Measurements from ENCODE around the gene SDR42E2.
"Not testable (repeated sequence)": the region's sequence is repeated elsewhere in the genome, so short reads cannot be mapped to it uniquely, and the experiment has no call there.

The SDR42E2 gene

DNA sequence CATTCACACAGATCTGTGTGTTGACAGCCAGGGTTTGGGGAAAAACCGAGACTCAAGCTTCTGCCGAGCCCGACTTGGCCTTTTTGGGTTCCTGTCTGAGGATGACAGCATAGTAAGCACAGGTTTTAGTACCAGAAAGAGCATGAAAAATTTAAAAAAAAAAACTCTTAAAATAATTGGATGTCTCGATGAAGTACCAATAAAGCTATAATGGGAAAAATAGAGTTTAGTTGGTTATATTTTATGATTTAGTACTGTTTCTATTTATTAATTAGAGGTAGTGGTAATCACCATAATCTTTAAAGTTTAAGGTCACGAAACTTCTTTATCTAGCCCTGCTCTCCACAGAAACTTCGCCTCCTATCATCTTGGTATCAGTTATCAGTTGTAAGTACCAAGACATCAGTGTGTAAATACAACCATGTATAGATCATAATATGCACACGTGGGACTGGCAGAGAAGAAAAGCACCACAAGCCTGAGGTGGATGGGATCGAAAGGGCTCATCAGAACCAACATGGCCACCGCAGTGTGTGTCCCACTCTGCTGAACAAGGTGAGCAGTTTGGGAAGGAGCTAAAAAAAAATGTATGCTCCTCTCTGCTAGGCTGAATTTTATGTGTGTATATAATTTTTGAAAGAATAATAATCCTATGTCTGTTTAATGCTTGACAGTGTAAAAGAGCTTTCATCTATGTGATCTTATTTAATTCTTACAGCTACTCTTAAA lies 29.4 kb downstream of the SDR42E2 start:
- DNase-seq (ENCODE audit: low read depth): no peak

DNA sequence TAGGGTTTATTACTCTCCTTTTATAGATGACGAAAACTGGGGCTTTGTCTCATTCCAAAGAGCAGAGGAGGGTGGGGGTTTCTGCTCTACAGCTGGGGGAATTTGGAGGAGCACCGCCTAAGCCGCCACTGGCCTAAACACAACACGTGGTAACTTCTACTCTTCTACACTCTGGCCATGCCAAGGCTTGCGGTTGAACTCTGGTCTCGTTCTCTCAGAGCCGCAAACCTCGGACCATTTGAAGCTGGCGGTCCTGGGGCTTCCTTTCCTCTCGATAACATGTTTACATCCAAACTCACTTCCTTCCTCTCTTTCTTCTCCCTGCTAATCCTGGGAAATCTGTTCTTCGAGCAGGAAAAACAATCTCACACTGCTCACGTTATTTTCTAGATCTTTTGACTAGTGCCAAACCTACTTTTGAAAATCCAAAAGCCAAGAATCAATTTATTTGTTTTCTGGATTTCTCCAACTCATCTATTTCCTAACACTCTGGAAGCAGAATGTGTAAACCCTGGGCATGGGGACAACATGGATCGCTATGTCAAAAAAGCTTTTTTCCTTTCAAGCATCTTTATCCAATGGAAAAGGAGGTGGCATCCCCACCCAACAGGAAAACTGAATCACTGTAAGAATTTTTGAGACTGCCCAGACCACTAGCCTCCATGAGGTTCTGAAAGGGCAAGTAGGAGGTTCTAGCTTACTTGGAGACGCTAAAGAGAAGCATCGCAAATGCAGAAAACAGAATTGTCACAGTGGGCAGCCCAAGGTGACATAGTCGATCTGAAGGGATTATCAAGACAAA lies 30.2 kb downstream of the SDR42E2 start:
- no peak for DNase-seq (ENCODE audit: low read depth)

DNA sequence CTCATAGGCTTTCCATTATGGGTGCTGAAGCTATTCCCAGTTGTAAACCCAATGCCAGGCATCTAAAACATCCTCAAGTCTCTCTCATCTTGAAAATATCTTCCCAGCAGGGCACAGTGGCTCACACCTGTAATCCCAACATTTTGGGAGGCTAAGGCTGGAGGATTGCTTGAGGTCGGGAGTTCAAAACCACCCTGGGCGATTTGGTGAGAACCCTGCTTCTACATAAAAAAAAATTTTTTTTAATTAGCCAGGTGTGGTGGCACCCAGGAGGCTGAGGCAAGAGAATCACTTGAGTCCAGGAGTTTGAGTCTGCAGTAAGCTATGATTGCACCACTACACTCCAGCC lies 30.7 kb downstream of the SDR42E2 start:
- no peak for DNase-seq (ENCODE audit: low read depth)

DNA sequence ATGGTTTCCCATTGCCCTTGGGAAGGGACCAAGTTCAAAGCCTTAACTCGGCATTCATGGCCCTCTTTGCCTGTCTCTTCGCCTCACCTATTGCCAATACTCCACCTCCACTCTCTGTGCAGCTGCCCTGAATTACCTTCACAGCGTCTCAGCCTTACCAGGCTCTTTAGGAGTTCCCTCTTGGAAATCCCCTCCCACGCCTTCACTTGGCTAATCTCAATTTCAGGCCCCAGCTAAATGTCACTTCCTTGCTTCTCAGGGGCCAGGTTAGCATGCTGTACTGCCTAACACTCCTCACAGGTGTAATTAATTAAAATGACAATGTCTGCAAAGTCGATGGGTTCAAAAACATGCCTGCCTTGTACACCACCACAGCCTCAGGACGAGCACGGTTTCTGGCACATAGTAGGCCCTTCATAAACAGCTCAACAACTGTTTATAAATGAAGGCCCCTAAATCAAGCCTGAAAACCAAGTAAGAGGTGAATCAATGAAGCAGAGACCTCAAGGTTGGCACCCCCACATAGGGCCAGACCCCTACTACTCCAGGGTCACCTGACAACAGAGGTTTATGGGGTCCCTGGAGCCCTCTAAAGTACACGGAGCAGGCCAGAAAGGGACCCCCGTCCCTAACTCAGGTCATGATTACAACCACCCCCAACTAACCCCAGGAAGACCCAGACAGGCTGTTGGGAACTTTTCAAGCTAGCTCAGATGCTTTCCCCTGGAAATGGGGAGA lies 32.6 kb downstream of the SDR42E2 start:
- no peak for DNase-seq (ENCODE audit: low read depth)

DNA sequence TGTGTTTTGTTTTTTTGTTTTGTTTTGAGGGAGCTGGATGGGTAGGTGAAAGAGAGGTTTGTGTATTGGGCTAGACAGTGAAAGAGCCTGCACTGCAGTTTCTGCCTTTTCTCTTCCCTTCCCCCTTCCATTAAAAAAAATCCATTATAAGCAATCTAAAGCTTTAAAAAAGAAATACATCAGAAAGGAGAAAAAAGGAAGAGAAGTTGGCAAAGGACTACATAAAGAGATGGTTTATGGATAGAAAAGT lies 33.1 kb downstream of the SDR42E2 start:
- no peak for DNase-seq (ENCODE audit: low read depth)

DNA sequence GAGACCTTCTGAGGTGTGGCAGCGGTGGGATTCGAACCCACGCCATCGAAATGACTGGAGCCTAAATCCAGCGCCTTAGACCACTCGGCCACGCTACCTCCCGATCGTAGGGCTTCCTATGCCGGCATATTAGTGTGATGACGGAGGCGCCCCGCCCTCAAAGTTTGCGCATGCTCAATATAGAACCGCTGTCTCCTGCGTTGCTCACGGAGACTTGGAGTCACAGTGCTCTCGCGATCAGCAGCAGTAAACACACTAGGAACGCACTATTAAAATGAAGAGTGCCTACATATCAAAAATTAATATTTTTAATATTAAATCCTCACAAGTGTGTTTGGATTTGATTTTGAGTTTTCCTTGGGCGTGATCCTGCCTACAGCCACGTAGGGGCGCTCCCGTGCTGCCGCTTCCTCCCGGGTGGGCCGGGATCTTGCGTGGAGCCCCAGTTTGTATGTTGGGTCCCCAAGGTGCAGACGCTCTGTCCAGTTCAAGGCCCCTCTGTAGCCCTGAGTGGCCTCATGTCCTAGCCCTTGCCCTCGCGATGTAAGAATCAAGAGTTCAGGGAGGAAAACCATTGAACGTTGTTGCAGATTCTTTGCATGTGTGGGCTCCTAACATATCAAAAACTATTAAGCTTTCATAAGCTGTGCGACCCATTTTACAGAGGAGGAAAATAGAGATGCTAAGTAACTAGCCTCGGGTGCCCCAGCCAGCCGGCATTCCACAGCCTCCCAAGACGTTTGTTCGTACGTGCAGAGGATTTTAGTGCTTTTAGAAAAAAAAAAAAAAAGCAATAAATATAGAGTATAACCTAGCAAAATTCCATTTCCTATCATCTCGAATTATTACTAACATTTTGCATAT lies 33.6 kb downstream of the SDR42E2 start:
- DNase-seq (ENCODE audit: low read depth): peak; percentile 75

DNA sequence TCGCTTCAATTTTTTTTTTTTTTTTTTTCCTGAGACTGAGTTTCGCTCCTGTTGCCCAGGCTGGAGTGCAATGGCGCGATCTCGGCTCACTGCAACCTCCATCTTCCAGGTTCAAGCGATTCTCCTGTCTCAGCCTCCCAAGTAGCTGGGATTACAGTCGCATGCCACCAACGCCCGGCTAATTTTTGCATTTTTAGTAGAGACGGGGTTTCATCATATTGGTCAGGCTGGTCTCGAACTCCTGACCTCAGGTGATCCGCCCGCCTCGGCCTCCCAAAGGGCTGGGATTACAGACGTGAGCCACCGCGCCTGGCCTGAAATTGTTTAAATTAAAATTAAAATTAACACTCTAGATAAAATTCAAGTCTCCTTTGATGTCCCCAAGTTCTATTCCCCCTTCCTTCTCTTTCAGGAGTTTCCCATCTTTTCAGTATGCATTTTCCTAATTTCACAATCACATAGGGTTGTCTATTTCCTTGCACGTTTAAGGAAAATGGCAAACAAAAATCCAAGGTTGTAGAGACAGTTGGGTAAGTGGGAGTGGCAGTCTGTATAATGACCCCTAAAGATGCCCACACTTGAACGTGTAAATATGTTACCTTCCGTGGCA lies 34.4 kb downstream of the SDR42E2 start:
- DNase-seq (ENCODE audit: low read depth): not testable (repeated sequence)

DNA sequence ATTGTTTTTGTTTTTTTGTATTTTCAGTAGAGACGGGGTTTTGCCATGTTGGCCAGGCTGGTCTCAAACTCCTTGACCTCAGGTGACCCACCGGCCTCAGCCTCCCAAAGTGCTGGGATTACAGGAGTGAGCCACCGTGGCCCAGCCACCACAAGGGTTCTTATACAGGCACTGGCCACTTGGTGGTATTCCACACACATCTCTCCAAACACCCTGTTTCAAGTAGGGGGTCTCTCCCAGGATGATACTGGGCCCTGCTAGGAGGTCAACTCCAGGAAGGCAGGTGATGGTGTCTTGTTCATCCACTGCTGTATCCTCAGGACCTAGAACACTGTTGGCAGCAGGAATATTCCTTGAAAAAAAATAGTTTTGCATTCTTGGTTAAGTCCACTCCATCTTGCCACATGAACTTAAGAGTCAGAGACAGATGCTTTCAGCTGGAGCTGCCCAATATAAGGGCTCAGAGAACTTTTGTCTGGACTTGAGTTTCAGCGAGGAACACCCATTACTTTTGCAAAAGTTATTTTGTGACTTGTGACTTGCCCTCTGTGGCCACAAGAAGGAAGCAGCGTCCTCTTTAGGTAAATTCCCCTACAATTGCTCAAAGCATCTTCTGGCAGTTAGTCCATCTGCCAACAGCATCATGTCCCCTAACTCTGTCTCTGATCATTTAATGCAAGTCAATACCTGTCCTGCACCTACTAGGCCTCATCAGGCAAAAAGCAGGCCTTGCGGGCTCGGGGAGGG lies 36.4 kb downstream of the SDR42E2 start:
- no peak for DNase-seq (ENCODE audit: low read depth)

DNA sequence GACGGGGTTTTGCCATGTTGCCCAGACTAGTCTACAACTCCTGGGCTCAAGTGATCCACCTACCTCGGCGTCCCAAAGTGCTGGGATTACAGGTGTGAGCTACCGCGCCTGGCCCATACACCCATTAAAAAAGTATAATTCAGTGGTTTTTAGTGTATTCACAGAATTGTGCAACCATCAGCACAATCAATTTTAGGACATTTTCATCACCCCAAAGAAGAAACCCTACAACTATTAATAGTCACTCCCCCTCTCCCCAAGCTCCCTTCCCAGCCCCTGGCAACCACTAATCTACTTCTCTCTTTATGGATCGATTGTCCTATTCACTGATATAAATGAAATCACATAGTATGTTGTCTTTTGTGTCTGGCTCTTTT lies 39.9 kb downstream of the SDR42E2 start:
- DNase-seq (ENCODE audit: low read depth): no peak

DNA sequence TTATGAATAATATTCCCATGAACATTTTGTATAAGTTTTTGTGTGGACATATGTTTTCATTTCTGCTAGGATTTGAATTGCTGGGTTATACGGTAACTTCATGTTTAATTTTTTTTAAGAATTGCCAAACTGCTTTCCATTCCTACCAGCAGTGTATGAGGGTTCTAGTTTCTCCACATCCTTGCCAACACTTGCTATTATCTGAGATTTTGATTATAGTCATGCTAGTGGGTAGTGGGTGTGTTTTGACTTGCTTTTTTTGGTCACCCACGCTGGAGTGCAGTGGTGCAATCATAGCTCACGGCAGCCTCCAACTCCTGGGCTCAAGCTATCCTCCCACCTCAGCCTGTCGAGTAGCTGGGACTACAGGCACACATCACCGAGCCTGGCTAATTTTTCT lies 40.8 kb downstream of the SDR42E2 start:
- DNase-seq (ENCODE audit: low read depth): no peak

DNA sequence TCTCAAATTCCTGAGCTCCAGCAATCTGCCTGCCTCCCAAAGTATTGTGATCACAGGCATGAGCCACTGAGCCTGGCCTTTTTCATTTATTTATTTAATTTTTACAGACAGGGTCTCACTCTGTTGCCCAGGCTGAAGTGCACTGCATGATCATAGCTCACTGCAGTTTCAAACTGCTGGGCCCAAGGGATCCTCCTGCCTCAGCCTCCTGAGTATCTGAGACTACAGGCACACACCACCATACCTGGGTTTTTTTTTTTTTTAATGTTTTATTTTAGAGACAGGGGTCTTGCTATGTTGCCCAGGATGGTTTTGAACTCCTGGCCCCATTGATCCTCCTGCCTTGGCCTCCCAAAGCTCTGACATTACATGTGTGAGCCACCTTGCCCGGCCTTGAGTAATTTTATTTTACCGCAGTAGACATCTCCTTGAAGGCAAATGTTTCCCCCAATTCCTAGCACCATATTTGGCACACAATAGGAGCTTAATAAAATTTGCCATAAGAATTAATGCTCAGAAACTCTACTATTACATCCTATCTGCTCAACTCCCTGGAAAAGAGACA lies 41.9 kb downstream of the SDR42E2 start:
- no peak for DNase-seq (ENCODE audit: low read depth)

DNA sequence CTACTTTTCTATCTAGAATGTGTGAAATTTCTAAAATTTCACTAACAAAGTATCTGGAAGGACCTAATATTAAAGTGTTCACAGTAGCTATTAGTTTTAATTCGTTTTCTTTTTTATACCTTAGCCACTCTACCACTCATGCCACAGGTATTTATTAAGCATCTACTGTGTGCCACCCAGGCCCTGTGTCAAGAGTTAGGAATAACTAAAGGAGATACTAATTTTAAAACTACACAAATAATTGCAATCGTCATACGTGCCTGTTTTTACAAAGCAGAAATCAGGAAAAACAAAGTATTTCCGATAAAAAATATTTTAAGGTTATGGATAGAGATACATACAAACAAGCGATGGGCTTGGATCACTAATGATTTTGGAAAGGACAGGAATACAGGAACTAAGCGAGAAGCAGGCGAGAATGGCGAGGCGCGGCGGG lies 43.3 kb downstream of the SDR42E2 start:
- DNase-seq (ENCODE audit: low read depth): no peak

DNA sequence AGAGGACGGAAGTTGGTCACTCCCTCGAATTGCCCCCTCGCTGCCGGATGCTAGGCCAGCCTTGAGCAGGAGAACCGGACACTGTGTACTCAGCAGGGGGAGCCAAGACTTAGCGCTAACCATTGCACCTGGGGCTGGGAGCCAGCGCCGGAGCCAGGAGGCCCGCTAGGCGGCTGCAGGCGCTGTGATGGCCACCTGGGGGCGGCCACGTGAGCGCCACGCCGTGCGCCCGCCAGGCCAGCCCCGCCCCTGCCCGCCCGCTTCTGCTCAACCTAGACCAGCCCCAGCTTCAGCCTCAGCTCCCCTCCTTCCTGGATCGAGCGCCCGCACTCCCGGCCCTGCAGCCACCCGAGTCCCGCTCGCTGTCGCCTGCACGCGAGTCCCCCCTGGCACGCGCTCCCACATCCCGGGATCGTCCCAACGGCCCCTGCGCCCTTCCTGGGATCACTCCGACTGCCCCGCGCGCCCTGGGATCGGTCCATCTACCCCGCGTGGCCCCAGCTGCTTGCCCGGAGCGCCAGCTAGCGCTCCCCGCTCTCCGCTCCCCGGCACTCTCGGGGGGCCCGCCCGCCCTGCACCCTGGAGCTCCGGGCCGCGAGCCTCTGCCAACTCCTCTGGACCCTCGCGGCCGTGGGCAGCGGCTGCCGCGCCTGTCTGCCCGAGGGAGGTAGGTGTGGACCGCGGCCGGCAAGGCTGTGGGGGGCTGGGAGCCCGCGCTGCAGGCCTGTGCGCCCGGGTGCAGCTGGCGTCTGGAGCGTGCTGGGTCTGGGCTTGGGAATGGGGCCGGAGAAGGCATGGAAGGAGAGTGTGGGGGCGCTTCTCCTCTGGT lies 43.9 kb downstream of the SDR42E2 start, which contains the start of gene EEF2K:
Gene EEF2K, plus strand, starts transcription at position 266 of the 829 bp plus-strand sequence. CDS start 19,452 bp downstream, outside the sequence.
- peak; percentile 90 for DNase-seq (ENCODE audit: low read depth)

DNA sequence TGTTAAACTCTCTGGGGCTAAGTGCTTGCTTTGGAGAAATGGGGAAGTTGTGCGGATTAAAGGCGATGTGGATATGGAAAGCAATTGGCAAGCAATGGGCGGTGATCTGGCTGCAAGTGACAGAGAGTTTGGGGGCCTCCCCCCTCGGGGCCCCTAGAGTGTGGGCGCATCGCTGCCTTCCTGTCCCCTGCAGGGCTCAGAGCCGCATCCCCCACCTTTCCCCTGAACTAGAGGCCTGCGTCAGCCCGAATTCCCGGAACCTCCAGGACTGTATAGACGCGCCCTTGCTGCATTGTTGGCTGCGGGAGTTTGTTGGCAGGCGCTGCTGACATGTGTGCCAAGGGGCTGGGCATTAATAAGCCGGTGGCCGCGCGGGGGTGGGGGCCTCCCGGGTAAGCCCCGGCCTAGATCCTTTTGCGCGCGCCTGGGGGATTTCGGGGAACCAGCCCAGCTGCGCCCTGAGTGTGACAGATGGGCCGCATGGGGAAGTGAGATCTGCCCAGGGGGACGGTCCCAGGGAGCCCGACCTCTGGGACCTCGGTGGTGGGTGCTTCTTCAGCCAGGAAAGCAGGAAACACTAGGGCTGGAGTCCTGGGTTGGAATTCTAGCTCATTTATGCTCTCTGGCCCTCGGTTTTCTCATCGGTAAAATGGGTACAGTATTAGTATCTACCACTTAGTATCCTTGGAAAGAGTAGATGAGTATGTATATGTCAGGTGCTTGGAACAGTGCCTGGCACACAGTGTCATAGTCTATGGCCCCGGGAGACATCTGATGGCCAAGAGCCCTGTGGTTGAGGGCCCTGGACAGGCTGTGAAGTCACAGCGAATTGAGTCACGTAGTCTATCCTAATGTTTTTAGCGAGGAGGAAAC lies 44.8 kb downstream of the SDR42E2 start:
- DNase-seq (ENCODE audit: low read depth): no peak

DNA sequence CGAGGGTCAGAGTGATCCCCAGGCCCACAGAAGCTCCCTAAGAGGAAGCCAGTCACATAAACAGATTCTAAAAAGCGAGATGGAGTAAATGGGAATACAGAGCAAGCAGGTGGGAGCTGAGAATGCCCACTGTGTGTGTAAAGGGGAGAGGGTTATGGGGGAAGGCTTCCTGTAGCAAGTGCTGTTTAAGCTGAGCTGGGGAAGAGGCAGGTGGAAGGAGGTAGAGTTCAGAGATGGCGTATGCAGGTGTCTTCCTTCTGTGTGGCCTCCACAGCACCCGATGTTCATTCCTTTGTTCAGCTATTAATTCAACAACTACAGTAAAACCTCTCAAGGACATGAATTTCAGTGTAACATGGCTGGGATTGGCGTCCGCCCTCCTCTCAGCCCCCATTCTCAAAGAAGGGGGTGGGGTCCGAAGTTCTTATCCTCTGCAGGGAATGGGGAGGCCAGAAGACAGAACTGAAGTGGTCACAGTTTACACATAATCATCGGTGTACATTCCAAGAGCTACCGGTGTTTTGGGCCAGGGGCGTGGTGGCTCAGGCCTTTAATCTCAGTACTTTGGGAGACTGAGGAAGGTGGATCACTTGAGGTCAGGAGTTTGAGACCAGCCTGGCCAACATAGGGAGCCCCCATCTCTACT lies 45.5 kb downstream of the SDR42E2 start:
- no peak for DNase-seq (ENCODE audit: low read depth)

DNA sequence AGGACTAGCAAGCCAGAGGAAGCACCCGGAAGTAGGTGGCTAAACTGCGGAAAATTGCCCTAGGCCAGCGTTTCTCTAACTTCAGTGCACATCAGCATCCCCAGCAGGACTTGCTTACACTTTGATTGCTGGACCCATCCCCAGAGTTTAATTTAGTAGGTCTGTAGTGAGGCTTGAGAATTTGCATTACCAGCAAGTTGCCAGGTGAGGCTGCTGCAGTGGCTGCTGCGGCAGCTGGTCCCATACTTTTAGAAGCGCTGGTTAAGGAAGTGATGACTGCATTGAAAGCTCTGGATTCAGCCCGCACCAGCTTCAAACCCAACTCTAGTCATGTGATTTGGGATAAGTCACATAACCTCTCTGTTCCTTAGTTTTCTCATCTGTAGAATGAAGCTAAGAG lies 48.0 kb downstream of the SDR42E2 start:
- DNase-seq (ENCODE audit: low read depth): no peak

DNA sequence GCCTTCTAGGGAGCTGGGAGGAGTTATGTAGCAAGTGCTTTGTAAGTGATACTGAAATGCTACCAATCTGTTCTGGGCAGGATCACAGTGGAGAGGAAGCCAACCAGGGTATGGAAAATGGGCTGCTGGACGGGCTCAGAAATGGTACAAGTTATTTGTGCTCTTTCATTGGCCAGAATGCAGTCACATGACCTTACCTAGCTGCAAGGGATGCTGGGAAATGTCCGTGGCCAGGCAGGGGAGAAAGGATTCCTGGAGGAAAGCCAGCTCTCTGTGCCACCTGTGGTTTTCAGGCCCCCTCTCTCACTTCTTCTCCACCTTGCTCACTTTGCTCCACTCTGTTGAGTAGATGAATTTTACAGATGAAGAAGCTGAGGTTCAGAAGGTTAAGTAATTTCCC lies 48.5 kb downstream of the SDR42E2 start:
- no peak for DNase-seq (ENCODE audit: low read depth)

DNA sequence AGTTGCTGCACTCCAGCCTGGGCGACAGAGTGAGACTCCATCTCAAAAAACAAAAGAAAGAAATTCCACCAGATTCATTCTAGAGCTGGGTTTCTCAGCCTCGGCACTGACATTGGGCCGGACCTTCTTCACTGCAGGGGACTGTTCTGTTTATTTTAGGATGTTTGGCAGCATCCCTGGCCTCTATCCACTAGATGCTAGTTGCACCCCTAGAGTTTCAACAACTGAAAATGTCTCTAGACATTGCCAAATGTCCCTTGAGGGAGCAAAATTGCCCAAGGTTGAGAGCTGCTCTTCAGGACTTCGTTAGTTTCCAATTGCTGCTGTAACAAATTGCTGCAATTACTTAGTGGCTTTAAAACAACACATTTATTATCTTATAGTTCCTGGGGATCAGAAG lies 50.9 kb downstream of the SDR42E2 start:
- DNase-seq (ENCODE audit: low read depth): no peak
